GM12878 (cell line): Measurements from ENCODE around the gene GOSR2.

ENCODE experiments used
- CHD2 ChIP-seq: IDR thresholded peaks from 2 replicates; pipeline ENCODE4 v1.6.1; 2011; ENCODE audit warnings: low read depth, low read length, improper control_type of control experiment, borderline replicate concordance
- POLR2AphosphoS2 ChIP-seq: IDR thresholded peaks from 2 replicates; pipeline ENCODE4 v1.6.1; 2011; ENCODE audit warnings: low read depth, mild to moderate bottlenecking, low read length, improper control_type of control experiment, moderate library complexity
- RFX5 ChIP-seq: IDR thresholded peaks from 2 replicates; pipeline ENCODE4 v1.6.1; 2011; ENCODE audit warnings: low read depth, low read length, improper control_type of control experiment
- SMC3 ChIP-seq: IDR thresholded peaks from 2 replicates; pipeline ENCODE4 v1.6.1; 2011; ENCODE audit warnings: low read length, improper control_type of control experiment, borderline replicate concordance
- TF ChIP-seq, protein P1 (sequence below): fragments of 450-650 bp; IDR thresholded peaks from 2 replicates; pipeline ENCODE4 v1.6.1; 2016; ENCODE audit warnings: mild to moderate bottlenecking
- TF ChIP-seq, protein P2 (sequence below), 3 experiments: IDR thresholded peaks in 2 of 3; conservative IDR thresholded peaks in 1 of 3; 2 replicates each; pipeline ENCODE4 v1.5.1; 2011; ENCODE audit warnings: low read depth in 3 of 3, low read length in 3 of 3, mild to moderate bottlenecking in 3 of 3, control low read depth in 2 of 3, moderate library complexity in 2 of 3, inconsistent platforms in 1 of 3, mixed read lengths in 1 of 3; ENCODE audit not compliant: control insufficient read depth in 2 of 3, insufficient read depth in 1 of 3; ENCODE audit errors: extremely low read depth in 1 of 3

GRCh38 chr17:46949291-46950174, 26.6 kb downstream of the GOSR2 start:
- TF ChIP-seq, protein P1, sequence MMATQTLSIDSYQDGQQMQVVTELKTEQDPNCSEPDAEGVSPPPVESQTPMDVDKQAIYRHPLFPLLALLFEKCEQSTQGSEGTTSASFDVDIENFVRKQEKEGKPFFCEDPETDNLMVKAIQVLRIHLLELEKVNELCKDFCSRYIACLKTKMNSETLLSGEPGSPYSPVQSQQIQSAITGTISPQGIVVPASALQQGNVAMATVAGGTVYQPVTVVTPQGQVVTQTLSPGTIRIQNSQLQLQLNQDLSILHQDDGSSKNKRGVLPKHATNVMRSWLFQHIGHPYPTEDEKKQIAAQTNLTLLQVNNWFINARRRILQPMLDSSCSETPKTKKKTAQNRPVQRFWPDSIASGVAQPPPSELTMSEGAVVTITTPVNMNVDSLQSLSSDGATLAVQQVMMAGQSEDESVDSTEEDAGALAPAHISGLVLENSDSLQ, result no peak
- TF ChIP-seq POLR2AphosphoS2, result no peak
- TF ChIP-seq CHD2, result no peak
- no peak for TF ChIP-seq SMC3
- TF ChIP-seq, protein P2, sequence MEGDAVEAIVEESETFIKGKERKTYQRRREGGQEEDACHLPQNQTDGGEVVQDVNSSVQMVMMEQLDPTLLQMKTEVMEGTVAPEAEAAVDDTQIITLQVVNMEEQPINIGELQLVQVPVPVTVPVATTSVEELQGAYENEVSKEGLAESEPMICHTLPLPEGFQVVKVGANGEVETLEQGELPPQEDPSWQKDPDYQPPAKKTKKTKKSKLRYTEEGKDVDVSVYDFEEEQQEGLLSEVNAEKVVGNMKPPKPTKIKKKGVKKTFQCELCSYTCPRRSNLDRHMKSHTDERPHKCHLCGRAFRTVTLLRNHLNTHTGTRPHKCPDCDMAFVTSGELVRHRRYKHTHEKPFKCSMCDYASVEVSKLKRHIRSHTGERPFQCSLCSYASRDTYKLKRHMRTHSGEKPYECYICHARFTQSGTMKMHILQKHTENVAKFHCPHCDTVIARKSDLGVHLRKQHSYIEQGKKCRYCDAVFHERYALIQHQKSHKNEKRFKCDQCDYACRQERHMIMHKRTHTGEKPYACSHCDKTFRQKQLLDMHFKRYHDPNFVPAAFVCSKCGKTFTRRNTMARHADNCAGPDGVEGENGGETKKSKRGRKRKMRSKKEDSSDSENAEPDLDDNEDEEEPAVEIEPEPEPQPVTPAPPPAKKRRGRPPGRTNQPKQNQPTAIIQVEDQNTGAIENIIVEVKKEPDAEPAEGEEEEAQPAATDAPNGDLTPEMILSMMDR (IDR thresholded peaks at IDR 0.05 in 2 of 3, conservative IDR thresholded peaks at IDR 0.05 in 1 of 3; ENCODE audit: control insufficient read depth in 2 of 3, extremely low read depth in 1 of 3, insufficient read depth in 1 of 3, low read depth in 3 of 3, low read length in 3 of 3), result no peak
- TF ChIP-seq RFX5, result no peak
